HG02588 (cell line): ENCODE measurements around the gene INSM2.

ENCODE experiments used
- ATAC-seq: cut with Tn5 transposase; IDR thresholded peaks from one replicate; pipeline ENCODE4 v1.9.1; 2021; ENCODE audit warnings: mild to moderate bottlenecking, moderate library complexity; ENCODE audit not compliant: unreplicated experiment

INSM2 gene, protein sequence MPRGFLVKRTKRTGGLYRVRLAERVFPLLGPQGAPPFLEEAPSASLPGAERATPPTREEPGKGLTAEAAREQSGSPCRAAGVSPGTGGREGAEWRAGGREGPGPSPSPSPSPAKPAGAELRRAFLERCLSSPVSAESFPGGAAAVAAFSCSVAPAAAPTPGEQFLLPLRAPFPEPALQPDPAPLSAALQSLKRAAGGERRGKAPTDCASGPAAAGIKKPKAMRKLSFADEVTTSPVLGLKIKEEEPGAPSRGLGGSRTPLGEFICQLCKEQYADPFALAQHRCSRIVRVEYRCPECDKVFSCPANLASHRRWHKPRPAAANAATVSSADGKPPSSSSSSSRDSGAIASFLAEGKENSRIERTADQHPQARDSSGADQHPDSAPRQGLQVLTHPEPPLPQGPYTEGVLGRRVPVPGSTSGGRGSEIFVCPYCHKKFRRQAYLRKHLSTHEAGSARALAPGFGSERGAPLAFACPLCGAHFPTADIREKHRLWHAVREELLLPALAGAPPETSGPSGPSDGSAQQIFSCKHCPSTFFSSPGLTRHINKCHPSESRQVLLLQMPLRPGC

DNA sequence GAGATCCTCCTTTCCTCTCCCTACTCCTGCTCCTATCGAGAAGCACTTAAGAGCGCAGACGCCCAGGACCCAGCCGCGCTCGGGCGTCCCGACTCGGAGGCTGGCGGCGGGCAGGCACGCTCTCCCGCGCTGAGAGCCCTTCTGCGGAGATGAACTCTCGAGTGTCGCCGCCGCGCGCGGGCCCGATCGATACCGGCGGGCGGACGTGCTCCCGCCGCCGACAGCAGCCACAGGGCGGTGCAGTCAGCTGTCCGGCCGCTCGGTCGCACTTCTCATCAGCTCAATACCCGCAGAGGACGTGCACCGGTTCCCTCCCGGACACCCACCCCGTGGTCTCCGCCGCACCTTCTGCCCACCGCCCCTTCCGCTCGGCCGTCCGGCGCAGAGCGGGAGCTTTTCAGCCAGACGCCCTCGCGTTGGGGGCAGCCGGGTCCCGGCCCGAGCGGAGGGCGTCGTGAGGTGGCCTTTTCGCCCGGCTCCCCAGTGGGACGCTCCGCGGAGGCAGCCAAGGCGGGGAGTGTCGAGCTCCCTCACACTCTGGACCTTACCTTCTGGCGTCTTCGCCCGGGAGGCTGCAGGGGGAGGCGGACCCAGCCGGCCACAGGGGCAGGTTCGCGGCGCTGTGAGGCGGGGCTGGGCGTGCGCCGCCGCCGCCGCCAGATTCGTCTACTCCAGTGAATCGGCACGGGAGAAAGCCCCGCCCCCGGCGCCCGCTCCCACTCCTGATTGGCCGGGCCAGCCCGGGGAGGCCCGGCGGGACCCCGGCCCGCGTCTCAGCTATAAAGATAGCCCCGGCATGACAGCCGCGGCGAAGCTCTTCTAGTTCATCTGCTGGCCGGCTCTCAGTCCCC, at the start of gene INSM2:
TSS of gene INSM2 (plus strand) at position 808 of the 851 bp plus-strand sequence. CDS start 89 bp downstream, outside the sequence.
- ATAC-seq, result peak; percentile 63

DNA sequence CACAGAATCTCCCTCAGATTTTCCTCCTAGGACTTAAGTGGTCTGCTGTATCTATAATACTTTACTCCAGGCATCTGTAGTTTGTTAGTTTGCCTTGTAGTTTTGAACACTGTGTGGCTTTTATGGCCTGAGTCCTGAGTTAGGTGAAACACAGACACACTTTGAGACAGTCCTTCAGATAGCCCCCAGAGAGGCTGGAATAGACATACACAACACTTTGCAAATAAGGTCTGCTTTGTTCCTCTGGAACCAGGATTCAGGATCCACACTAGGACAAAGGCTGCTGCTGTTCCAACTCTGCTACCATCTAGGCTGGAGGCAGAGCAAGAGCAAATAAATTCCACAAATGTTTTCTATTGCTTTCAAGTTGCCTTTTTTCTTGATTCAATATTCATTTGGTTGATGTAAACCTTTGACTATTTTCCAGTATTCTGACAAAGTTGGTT, 41.4 kb upstream of the INSM2 start:
- no peak for ATAC-seq

DNA sequence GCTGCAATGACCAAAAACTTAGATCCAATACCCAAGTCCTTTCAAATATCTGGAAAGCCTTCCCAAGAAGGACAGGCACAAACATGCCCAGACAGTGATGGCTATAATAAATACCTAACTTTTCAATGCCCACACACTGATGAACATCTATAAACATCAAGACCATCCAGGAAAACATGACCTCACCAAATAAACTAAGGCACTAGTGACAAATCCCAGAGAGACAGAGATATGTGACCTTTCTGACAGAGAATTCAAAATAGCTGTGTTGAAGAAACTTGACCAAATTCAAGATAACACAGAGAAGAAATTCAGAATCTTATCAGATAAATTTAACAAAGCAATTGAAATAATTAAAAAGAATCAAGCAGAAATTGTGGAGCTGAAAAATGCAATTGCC, 38.7 kb upstream of the INSM2 start:
- no peak for ATAC-seq

DNA sequence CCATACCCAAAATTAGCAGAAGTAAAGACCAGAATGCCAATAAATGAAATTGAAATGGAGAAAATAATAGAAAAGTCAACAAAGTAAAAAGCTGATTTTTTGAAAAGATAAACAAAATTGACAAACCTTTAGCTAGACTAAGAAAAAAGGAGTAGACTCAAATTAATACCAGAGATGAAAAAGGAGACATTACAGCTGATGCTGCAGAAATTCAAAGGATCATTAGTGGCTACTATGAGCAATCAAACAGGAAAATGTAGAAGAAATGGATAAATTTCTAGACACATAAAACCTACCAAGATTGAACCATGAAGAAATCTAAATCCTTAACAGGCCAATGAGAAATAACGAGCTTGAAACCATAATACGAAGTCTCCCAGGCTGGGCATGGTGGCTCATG, 34.8 kb upstream of the INSM2 start:
- ATAC-seq, result no peak

DNA sequence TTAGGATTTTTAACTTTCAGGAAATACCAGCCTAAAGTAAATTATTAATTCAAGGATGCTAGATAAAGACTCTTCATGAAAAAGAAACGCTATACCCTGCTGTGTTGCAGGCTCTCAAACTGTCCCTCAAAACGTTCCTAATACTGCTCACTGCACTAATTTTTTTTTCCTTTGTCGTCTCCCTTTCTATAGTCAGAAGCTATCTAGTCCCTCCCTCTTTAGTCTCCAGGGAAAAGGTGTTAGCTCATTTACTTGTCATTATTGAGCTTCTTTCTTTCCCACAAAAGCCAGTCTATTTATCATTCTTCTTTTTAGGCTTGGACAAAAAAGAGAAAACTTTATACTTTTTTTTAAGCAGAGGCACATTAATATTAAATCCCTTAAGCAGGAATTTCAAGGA, 30.3 kb upstream of the INSM2 start:
- ATAC-seq, result no peak

DNA sequence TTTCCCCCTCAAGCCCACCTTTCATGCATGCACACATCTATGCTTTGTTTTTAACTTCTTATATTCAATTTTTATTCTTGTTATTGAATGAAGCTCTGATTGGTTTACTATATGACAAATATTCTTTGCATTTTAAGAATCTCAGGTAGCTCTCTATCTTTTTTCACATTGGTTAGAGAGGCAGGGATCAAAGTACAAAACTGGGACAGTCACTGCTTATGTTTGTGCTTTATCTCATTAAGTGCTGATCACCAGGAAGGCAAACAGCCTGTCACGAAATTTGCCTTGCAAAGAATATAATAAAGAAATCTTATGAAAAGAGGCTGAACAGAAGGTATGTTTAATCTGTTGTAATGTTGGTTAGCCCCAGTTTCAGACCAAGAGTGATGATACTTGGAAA, 29.7 kb upstream of the INSM2 start:
- ATAC-seq, result no peak

DNA sequence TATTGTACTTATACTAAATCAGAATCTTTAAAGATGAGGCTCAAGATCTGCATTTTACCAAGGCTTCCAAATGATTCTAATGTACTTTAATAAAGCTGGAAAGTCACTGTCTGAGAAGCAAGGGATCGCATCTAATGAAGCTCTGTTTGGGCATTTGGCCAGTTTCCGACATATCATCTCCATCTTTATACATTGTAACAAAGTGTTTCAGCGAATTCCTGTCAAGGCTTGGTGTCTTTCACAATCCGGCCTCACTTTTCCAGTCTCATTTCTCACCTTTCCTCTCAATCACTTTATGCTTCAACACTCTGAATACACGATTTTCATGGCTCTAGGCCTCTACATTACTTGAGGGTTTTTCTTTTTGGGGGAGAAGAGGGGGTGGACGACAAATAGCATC, 27.5 kb upstream of the INSM2 start:
- no peak for ATAC-seq

DNA sequence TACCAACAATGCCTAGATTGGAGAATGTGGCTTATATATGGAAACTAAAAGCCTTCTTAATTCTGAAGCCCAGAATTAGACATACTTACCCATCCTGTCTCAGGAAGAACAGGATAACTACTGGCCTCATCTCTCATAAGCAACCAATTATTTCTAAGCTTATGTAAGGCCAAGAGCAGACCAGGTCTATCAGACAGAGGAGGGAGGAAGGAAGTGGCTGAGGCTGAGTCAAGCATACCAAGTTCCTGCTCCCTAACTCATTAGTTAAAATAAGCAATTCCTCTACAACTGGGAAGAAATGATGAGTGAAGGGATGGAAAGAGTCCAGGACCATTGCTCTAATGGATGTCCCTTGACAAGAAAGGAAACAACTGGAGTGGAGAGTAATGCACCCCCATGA, 27.0 kb upstream of the INSM2 start:
- ATAC-seq, result no peak

DNA sequence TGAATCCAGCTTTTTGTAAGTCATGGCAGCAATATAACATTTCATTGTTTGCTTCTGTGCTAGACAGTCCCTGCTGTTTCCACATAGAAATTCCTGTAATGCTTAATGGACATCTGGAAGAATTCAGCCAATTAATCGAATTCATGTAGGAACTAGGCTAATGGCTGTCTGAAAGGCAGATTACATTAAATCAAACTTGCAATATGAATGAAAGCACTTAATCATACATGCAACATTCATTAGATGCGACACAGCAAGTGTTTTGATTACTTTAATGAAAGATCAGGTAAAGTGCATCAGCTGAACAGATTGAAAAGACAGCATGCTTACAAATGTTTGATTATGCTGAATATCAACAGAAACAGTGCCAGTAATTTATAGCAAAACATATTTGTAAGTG, 24.1 kb upstream of the INSM2 start:
- no peak for ATAC-seq

DNA sequence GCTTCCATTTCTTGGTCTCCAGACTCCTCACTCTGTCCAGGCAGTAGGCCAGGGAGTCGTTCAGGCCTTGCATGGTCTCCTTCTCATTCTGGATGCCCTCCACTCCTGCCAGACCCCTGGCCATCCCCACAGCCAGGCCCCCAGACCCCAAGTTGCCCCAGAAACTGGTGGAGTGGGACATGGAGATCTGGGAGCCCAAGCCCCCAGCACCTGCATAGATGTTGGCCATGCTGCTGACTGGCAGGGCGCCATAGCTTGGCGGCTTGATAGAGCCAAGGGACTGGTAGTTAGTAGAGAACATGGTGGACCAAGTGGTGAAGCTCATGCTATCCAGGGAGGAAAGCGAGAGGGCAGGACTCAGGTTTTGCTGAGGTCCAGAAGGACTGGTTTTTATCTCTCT, 21.2 kb upstream of the INSM2 start:
- ATAC-seq, result no peak

DNA sequence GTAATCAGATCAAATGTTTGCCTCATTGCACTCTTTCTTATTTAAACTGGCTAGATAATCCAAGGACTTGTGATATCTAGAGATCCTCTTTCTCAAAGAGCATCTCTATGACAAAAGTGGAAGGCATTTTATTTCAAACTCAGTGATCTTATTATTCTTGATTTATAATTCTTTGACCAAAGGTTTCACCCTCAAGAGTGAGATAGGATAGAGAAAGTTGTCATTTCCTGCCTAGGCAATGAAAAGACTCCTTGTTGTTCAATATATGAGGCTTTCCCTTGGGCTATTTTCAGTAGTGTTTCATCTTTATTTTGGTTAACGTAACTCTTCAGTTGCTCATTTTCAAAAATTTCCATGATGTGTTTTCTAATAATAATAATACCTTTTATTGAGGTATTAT, 18.0 kb upstream of the INSM2 start:
- ATAC-seq, result no peak

DNA sequence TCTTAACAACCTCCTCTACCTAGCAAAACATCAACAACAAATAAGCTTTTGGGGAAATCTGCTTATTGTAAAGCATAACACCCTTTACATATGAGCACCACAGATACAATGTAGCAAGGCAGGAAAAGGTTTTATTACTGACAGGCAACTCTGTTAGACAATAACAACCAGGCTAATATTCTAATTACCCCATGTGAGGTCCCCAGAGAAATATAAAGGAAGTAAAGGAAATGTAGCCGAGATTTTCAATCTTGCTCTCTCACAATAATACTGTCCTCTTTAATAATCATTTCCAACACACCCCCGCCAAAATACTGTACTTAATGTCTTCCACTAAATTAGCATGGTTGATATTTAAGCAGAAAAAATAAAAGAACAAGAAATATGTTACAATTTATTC, 14.0 kb upstream of the INSM2 start:
- ATAC-seq, result no peak

DNA sequence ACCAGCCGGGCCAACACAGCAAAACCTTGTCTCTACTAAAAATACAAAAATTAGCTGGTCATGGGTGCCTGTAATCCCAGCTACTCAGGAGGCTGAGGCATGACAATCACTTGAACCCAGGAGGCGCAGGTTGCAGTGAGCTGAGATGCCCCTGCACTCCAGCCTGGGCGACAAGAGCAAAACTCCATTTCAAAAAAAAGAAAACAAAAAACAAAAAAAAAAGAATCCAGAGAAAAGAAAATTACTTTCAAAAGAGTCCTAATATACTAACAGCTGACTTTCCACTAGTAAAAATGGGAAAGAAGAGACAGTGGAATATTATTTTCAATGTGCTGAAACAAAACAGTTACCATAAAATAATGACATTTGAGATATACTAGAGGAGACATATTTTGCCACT, 8.3 kb upstream of the INSM2 start:
- ATAC-seq, result no peak

DNA sequence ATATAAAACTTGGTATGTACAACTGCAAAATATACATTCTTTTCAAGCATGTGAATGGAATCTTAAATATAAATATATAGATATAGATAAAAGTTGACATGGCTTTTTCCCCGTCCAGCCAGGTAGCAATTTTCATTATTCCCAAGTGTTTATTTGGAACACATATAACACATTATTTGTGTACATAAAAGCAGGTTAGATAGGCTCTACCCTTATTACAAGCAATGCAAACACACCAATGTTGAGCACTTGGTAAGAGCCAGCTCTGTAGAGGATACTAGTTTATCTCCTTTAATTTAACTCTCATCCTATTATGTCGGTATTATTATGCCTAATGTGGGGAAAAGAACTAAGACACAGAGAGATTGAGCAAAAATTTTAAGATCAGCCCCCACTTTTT, 7.0 kb upstream of the INSM2 start:
- no peak for ATAC-seq

DNA sequence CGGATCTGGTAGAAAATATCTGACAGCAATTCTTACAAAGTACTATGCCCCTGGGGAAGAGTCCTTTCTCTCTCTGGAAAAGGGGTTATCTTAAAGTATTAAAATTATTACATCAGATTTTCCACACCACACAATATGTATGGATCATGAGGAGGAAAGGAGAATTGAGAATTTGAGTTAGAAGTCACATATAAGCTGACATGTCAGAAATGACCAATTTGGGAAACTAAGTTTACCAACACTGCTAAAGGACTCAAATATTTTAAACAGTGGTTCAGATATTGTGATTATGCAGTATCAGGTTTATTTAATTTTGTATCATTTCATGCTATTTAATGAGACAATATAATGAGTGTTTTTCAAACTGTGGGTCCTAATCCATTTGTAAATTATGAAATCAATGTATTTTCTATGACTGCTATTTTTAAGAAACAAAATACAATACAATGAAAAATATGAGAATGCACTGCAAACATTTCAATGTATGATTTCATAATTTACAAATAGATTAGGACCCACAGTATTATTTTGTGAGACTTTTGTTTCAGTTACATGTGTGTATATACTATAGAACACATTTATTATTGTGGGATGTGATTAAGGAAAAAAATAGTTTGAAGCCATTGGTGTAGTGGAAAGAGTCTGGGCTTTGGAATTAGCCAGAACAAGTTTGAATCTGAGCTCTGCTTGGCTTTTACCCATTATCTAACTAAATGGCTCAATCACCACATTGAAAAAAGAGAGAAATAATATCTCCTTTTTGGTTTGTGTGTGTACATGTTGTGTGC, 1.8 kb upstream of the INSM2 start:
- ATAC-seq, result no peak

DNA sequence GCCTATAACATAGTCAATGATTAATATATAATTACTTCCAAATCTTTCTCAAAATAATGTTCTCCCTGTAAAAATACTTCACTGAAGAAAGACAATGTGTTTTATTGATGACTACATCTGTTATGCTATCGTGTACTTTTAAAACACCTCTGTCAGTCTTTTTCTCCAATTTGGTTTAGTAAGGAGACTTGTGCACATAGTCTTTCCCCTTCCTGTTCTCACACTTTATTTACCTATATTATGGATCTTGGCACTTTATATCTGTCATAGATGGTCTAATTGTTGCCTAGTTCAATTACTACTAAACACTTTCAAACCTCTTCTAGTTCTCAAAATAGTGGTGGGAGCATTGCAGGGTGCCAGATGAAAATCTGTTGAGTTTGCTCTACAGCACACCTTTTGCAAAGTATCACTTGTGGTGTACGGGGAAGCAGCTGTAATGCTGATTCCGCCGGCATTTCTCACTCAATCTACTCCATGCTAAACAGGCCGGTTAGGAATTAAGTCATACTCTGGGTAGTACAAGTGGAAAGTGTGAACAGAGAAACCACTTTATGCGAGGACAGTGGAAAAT, 1.1 kb upstream of the INSM2 start:
- ATAC-seq, result no peak

DNA sequence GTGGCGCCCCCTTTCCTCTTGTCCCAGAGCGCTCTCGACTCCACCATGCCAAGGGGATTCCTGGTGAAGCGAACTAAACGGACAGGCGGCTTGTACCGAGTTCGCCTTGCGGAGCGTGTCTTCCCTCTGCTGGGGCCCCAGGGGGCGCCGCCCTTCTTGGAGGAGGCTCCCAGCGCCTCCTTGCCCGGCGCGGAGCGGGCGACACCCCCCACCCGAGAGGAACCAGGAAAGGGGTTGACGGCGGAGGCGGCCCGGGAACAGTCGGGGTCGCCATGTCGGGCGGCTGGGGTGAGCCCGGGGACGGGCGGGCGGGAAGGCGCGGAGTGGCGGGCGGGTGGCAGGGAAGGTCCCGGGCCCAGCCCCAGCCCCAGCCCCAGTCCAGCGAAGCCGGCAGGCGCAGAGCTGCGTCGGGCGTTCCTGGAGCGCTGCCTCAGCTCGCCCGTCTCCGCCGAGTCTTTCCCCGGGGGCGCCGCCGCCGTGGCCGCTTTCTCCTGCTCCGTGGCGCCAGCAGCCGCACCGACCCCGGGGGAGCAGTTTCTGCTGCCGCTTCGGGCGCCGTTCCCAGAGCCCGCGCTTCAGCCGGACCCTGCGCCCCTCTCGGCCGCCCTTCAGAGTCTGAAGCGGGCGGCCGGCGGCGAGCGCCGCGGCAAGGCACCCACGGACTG, 376 bp downstream of the INSM2 start:
- peak; percentile 12 for ATAC-seq

DNA sequence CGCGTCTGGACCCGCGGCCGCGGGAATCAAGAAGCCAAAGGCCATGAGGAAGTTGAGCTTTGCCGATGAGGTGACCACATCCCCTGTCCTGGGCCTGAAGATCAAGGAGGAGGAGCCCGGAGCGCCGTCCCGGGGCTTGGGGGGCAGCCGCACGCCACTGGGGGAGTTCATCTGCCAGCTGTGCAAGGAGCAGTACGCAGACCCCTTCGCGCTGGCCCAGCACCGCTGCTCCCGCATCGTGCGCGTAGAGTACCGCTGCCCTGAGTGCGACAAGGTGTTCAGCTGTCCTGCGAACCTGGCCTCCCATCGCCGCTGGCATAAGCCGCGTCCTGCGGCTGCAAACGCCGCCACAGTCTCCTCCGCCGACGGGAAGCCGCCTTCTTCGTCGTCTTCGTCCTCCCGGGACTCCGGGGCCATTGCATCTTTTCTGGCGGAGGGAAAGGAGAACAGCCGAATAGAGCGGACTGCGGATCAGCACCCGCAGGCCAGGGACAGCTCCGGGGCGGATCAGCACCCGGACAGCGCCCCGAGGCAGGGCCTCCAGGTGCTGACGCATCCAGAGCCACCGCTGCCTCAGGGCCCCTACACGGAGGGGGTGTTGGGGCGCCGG, 1.0 kb downstream of the INSM2 start:
- ATAC-seq, result peak; percentile 67

DNA sequence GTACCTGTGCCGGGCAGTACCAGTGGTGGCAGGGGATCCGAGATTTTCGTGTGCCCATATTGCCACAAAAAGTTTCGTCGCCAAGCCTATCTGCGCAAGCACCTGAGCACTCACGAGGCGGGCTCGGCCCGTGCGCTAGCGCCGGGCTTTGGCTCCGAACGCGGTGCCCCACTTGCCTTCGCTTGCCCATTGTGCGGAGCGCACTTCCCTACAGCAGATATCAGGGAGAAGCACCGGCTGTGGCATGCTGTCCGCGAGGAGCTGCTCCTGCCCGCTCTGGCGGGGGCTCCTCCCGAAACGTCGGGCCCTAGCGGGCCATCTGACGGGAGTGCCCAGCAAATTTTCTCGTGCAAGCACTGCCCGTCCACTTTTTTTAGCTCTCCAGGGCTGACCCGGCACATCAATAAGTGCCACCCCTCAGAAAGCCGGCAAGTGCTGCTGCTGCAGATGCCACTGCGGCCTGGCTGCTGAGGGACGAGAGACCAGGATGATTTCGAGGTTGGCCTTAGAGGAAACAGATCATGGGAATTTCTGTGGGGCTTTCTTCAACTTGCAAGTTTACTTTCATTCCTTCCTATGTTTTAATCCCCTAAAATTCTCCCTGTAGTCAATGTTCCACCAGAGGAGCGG, 1.6 kb downstream of the INSM2 start:
- peak; percentile 6 for ATAC-seq
